HL-60 (cell line): Measurements from ENCODE around the gene DENND1B.

ENCODE experiments used
- DNase-seq, 2 experiments: peaks; one replicate each; pipeline ENCODE4 v3.0.0-alpha.2; 2010 to 2020; ENCODE audit warnings: low read depth in 1 of 2, low spot score in 1 of 2
- H3K27ac ChIP-seq: fragments of 250-450 bp; sonication (Bioruptor Pico); replicated peaks from 2 replicates; pipeline ENCODE4 v1.5.1; 2020; ENCODE audit warnings: mild to moderate bottlenecking, moderate library complexity
- H3K27me3 ChIP-seq: fragments of 250-450 bp; sonication (Bioruptor Pico); 2 replicates; pipeline ENCODE4 v1.5.1; 2021; ENCODE audit warnings: mild to moderate bottlenecking, moderate library complexity; ENCODE audit not compliant: insufficient read depth, poor library complexity, severe bottlenecking
- H3K4me3 ChIP-seq: replicated peaks from 2 replicates; pipeline ENCODE4 v1.5.1; 2011; ENCODE audit warnings: mild to moderate bottlenecking, control low read depth, low read length; ENCODE audit not compliant: insufficient read depth
- CTCF ChIP-seq: IDR thresholded peaks from one replicate; pipeline ENCODE4 v1.5.1; 2011; ENCODE audit warnings: low read length, control low read depth, inconsistent platforms; ENCODE audit not compliant: insufficient read depth
- GABPA ChIP-seq: IDR thresholded peaks from 2 replicates; pipeline ENCODE4 v1.6.1; 2012; ENCODE audit warnings: low read depth
- POLR2AphosphoS5 ChIP-seq: IDR thresholded peaks from 2 replicates; pipeline ENCODE4 v1.6.1; 2012; ENCODE audit warnings: low read depth
- REST ChIP-seq: IDR thresholded peaks from 2 replicates; pipeline ENCODE4 v1.6.1; 2012; ENCODE audit warnings: low read depth; ENCODE audit not compliant: insufficient replicate concordance
- SPI1 ChIP-seq: IDR thresholded peaks from 2 replicates; pipeline ENCODE4 v1.6.1; 2012; ENCODE audit warnings: low read depth, mild to moderate bottlenecking, borderline replicate concordance

The DENND1B gene

GRCh38 chr1:197673292-197673691, 102.0 kb downstream of the DENND1B start:
- Histone ChIP-seq H3K4me3 (no peak overlapping the region), H3K27ac (no peak overlapping the region), H3K27me3 (no peaks in the 10 kb centered on the region)
- DNase-seq, result no peak
- no peak for TF ChIP-seq POLR2AphosphoS5
- TF ChIP-seq SPI1, result no peak
- TF ChIP-seq CTCF, result no peak
- no peak for TF ChIP-seq GABPA
- no peak for TF ChIP-seq REST

GRCh38 chr1:197672347-197672746, 102.9 kb downstream of the DENND1B start:
- no peak for TF ChIP-seq POLR2AphosphoS5
- TF ChIP-seq SPI1, result no peak
- TF ChIP-seq CTCF, result no peak
- TF ChIP-seq REST, result no peak
- no peak for TF ChIP-seq GABPA
- Histone ChIP-seq H3K4me3 (no peak overlapping the region), H3K27ac (no peak overlapping the region), H3K27me3 (no peaks in the 10 kb centered on the region)
- DNase-seq, result no peak

GRCh38 chr1:197671920-197672319, 103.4 kb downstream of the DENND1B start:
- Histone ChIP-seq H3K4me3 (no peak overlapping the region), H3K27me3 (no peaks in the 10 kb centered on the region), H3K27ac (no peak overlapping the region)
- DNase-seq, result no peak
- TF ChIP-seq REST (no peak), POLR2AphosphoS5 (no peak), SPI1 (no peak)

- Histone ChIP-seq H3K4me3 (no peak overlapping the region), H3K27ac (no peak overlapping the region), H3K27me3 (no peaks in the 10 kb centered on the region)
- DNase-seq, result no peak
- TF ChIP-seq GABPA (no peak), CTCF (no peak), REST (no peak), SPI1 (no peak), POLR2AphosphoS5 (no peak)
Observed at GRCh38 chr1:197671140-197671539, 104.1 kb downstream of the DENND1B start.
